MCF 10A (cell line): ENCODE results near the gene GTF3C4. TPM values are rescaled to one million over a fixed set of nuclear protein-coding genes. Genes with fewer than 3 reads are reported as not detected.

ENCODE experiments used
- BruUV-seq: library from RNA; stranded (reverse); fragments of 400-500 nt; replicated peaks from 2 replicates; lab custom pipeline; 2021; lab: Mats Ljungman, UMichigan
- CTCF ChIA-PET: fragments of 300-600 bp; sonication (Branson Sonifier 250); formaldehyde crosslinking; extraction: SDS; loops from one replicate; lab custom pipeline; 2021; ENCODE audit warnings: antibody characterized with exemption, inconsistent platforms; lab: Yijun Ruan, JAX
- POLR2A ChIA-PET: fragments of 300-600, 350-650 bp; sonication (Branson Sonifier 250); formaldehyde crosslinking; extraction: SDS; loops from one replicate; lab custom pipeline; 2020; ENCODE audit warnings: antibody characterized with exemption, inconsistent platforms; lab: Yijun Ruan, JAX
- DNase-seq: peaks from one replicate; pipeline ENCODE4 v3.0.0-alpha.2; 2018; ENCODE audit not compliant: unreplicated experiment
- H3K27ac Mint-ChIP-seq: one replicate; pipeline ENCODE4 v1.8.0; 2022; ENCODE audit warnings: mild to moderate bottlenecking, low read depth, mixed read lengths; ENCODE audit not compliant: unreplicated experiment
- H3K27me3 Mint-ChIP-seq: one replicate; pipeline ENCODE4 v1.8.0; 2022; ENCODE audit warnings: mixed read lengths; ENCODE audit not compliant: insufficient read depth, unreplicated experiment
- H3K36me3 Mint-ChIP-seq: one replicate; pipeline ENCODE4 v1.8.0; 2022; ENCODE audit warnings: mild to moderate bottlenecking, moderate library complexity, mixed read lengths; ENCODE audit not compliant: insufficient read depth, unreplicated experiment
- H3K4me1 Mint-ChIP-seq: one replicate; pipeline ENCODE4 v1.8.0; 2022; ENCODE audit warnings: mixed read lengths; ENCODE audit not compliant: insufficient read depth, unreplicated experiment
- H3K4me3 Mint-ChIP-seq: one replicate; pipeline ENCODE4 v1.8.0; 2022; ENCODE audit warnings: mild to moderate bottlenecking, moderate library complexity, mixed read lengths; ENCODE audit not compliant: unreplicated experiment
- H3K9me3 Mint-ChIP-seq: one replicate; pipeline ENCODE4 v1.8.0; 2022; ENCODE audit warnings: mixed read lengths; ENCODE audit not compliant: unreplicated experiment
- intact Hi-C: fragments of 100-400 bp; cut with micrococcal nuclease; formaldehyde crosslinking; loops from 2 replicates; pipeline ENCODE4 v1.14.1; 2022
- total RNA-seq: library from RNA; stranded (reverse); gene quantifications from 2 replicates; pipeline ENCODE4 v1.2.3, GENCODE V29; 2022
- TF ChIP-seq, protein P1 (sequence below): fragments of 200-600 bp; IDR thresholded peaks from one replicate; pipeline ENCODE4 v1.8.0; 2022; ENCODE audit warnings: antibody characterized with exemption, mild to moderate bottlenecking; ENCODE audit not compliant: unreplicated experiment

The GTF3C4 gene
- total RNA-seq, 1 experiment from 2014 or later, result 18.3 TPM

DNA sequence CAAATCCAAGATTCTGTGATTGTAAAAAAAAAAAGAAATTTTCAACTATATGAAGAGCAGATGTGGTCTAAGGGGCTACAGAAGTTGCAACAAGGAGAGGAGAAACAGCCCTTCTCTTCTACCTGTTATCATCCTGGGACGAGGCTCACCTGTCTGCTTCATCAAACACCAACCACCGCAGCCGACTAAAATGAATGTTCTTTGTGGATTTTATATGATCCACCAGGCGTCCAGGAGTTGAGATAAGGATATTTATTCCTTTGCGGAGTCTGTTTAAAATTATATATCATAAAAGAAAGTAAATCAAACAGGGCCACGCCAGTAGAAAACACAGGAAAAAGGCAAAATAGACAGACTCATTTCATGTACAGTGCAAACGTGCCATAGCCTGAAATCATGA is 22.0 kb upstream of the GTF3C4 start:
- TF ChIP-seq, protein P1, sequence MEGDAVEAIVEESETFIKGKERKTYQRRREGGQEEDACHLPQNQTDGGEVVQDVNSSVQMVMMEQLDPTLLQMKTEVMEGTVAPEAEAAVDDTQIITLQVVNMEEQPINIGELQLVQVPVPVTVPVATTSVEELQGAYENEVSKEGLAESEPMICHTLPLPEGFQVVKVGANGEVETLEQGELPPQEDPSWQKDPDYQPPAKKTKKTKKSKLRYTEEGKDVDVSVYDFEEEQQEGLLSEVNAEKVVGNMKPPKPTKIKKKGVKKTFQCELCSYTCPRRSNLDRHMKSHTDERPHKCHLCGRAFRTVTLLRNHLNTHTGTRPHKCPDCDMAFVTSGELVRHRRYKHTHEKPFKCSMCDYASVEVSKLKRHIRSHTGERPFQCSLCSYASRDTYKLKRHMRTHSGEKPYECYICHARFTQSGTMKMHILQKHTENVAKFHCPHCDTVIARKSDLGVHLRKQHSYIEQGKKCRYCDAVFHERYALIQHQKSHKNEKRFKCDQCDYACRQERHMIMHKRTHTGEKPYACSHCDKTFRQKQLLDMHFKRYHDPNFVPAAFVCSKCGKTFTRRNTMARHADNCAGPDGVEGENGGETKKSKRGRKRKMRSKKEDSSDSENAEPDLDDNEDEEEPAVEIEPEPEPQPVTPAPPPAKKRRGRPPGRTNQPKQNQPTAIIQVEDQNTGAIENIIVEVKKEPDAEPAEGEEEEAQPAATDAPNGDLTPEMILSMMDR, result no peak
- H3K27ac Mint-ChIP-seq, result no peak overlapping the region
- ChIA-PET CTCF (interaction anchor here (0.8 kb wide), 1 partner anchor 10 kb away, joined by 3 read pairs; no protein-coding TSS in a partner anchor), POLR2A (no interaction called here)
- H3K36me3 Mint-ChIP-seq, result peaks cover 71% of the 10 kb centered on the region
- no peaks in the 10 kb centered on the region for H3K9me3 Mint-ChIP-seq
- peaks cover 7% of the 10 kb centered on the region for H3K4me1 Mint-ChIP-seq
- H3K27me3 Mint-ChIP-seq, result no peaks in the 10 kb centered on the region
- DNase-seq, result no peak
- no peak overlapping the region for H3K4me3 Mint-ChIP-seq
- BruUV-seq, result no TSS peak
- intact Hi-C loops, result no loop called here

DNA sequence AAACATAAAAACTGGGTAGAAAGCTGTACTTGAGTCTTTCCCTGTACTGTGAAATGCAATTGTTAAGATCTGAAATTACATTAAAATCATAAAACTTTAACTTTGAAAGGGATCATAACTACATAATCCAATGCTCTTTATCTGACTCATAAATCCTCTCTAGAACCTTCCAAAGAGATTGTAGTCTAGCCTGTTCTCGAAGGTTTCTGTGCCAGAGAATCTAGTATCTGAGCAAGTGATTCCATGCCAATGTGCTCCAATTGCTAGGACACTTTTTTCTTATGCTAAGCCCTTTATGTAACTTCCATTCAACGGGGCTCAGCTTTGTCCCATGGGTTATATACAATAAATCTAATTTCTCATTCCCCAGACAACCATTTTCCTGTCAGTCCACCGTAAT is 21.6 kb upstream of the GTF3C4 start:
- ChIA-PET CTCF (interaction anchor here (0.8 kb wide), 1 partner anchor 9 kb away, joined by 3 read pairs; no protein-coding TSS in a partner anchor), POLR2A (no interaction called here)
- BruUV-seq, result no TSS peak
- H3K36me3 Mint-ChIP-seq, result peaks cover 70% of the 10 kb centered on the region
- no peak for DNase-seq
- no peak overlapping the region for H3K4me3 Mint-ChIP-seq
- H3K9me3 Mint-ChIP-seq, result no peaks in the 10 kb centered on the region
- TF ChIP-seq, protein P1, result no peak
- peaks cover 7% of the 10 kb centered on the region for H3K4me1 Mint-ChIP-seq
- intact Hi-C loops, result no loop called here
- no peak overlapping the region for H3K27ac Mint-ChIP-seq
- no peaks in the 10 kb centered on the region for H3K27me3 Mint-ChIP-seq

DNA sequence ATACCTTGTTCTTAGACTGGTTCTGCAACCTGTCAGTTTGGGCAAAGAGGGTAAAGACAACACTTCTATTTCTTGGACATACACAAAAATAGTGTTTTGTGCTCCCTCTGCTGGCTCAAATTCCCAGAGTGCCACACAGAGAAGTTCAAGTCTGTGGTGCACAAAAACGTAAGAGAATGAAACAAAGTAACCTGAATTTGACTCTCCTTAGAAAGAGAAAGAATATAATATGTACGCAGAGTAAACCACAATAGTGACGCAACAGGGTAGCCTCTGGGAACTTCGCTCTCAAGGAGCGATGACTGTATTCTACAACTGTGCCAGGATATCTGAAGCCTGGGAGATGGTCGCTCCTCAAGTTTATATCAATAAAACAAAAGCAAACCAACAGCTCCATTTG is 19.0 kb upstream of the GTF3C4 start:
- no peaks in the 10 kb centered on the region for H3K9me3 Mint-ChIP-seq
- peak overlapping the region; percentile 16 for H3K4me3 Mint-ChIP-seq
- peaks cover 7% of the 10 kb centered on the region for H3K4me1 Mint-ChIP-seq
- BruUV-seq, result no TSS peak
- H3K27ac Mint-ChIP-seq, result no peak overlapping the region
- intact Hi-C loops, result loop anchor here (1.0 kb wide), 2 partner anchors 144 to 149 kb away; no protein-coding TSS in a partner anchor
- POLR2A ChIA-PET, result interaction anchor here (0.9 kb wide), 1 partner anchor 14 kb away, joined by 3 read pairs; no protein-coding TSS in a partner anchor
- TF ChIP-seq, protein P1, result peak; percentile 42
- H3K27me3 Mint-ChIP-seq, result no peaks in the 10 kb centered on the region
- CTCF ChIA-PET, result interaction anchor here (0.6 to 2.1 kb wide), 19 partner anchors 10 to 1473 kb away, joined by 3 to 7 read pairs (median 4); partner anchors contain the start of gene BARHL1
- peaks cover 67% of the 10 kb centered on the region for H3K36me3 Mint-ChIP-seq
- peak; percentile 86 for DNase-seq

DNA sequence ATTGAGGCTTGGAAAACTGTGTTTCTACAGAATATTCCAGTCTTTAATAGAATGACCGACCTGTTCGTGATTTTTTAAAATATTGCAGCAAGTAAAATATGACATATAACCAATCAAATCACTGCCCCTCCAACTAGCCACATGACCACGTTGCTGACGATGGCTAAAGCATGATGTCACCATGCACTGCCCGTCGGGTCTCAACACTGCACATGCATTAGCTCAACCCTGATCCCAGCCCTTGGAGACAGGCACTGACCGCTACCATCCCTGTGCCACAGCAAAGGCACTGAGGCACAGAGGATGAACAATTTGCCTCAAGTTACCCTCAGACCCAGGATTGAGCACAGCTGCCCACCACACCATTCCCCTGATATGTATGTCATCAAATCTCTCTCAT is 14.0 kb upstream of the GTF3C4 start:
- no peak overlapping the region for H3K27ac Mint-ChIP-seq
- no peaks in the 10 kb centered on the region for H3K9me3 Mint-ChIP-seq
- DNase-seq, result no peak
- POLR2A ChIA-PET, result interaction anchor here (1.4 kb wide), 1 partner anchor 13 kb away, joined by 8 read pairs; the partner anchor contains the start of genes DDX31 and GTF3C4
- no peak overlapping the region for H3K4me3 Mint-ChIP-seq
- no TSS peak for BruUV-seq
- H3K4me1 Mint-ChIP-seq, result peaks cover 4% of the 10 kb centered on the region
- intact Hi-C loops, result no loop called here
- no peaks in the 10 kb centered on the region for H3K27me3 Mint-ChIP-seq
- CTCF ChIA-PET, result no interaction called here
- TF ChIP-seq, protein P1, result no peak
- peaks cover 38% of the 10 kb centered on the region for H3K36me3 Mint-ChIP-seq
